T-helper 2 cell (primary cell): ENCODE results near the gene OR2T12.
"Not testable (repeated sequence)": the region's sequence is repeated elsewhere in the genome, so short reads cannot be mapped to it uniquely, and the experiment has no call there.

ENCODE experiments used
- DNase-seq, 5 experiments: peaks; one replicate each; pipeline versions ENCODE4 v3.0.0 to v3.0.0-alpha.2; 2012 to 2022
- total RNA-seq, 2 donors: gene quantifications; one replicate each; lab custom pipeline; 2026; lab: John Stamatoyannopoulos, UW

The OR2T12 gene
- total RNA-seq: 0 reads per million in 2 donors

GRCh38 chr1:248303324-248303723, at the start of gene OR2T12:
Gene OR2T12 (minus strand): TSS chr1:248303424. CDS start chr1:248295578, 7,846 bp downstream.
- DNase-seq: no peak

DNA sequence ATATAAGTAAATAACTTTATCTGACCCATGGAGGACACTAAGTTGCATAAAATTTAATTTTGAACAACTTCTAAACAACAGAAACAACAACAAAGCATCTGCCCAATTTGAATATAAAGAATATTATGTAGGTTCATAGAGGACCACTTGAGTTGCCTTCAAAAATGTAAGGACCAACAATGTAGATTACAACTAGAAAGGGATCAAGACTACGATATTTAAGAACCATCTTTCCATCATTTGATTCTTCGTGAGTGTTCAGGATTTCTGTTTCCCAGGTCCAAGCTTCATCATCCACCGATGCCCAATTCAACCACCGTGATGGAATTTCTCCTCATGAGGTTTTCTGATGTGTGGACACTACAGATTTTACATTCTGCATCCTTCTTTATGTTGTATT, 45.3 kb upstream of the OR2T12 start, which contains the start of gene OR14C36:
OR14C36 (plus strand) TSS at position 301 of the 400 bp plus-strand sequence; CDS start at position 301, 0 bp downstream.
- DNase-seq: no peak

DNA sequence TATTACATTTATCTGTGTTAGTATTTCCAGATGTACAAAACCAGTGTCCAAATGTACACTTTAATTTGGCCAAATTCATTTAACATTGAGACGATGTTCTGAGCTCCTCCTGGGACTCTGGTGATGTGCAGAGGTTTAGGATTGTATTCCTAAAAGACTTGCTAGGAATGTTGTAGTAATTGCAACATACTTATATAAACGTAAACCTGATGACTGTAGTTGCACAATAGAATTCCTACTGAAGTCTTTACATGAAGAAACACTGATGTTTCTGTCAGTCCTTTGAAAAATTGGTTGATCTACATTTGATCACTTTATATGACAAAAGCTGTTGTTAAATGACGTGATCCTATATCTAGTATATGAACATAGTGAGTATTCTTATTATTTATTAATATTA, 40.2 kb upstream of the OR2T12 start:
- DNase-seq: no peak

DNA sequence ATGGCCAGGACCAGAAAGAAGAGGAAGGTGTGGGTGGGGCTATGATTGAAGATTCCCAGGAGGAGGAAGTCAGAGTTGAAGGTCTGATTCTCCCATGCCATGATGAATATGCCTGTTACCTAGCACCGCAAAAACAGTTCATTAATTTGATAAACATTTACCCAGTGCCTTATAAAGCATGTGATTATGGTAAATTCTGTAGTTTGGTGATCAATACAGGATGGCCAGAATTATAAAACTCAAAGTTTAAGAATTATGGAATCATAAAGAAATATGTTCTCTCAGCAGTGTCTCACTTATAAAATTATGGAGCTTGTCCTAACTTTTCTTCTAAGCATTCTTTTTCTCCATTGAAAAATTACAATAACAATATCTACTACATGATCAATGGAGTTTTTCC, 21.2 kb upstream of the OR2T12 start, which contains the start of gene OR2M7:
OR2M7 (minus strand) TSS at position 101 of the 400 bp plus-strand sequence; CDS start at position 101, 0 bp downstream.
- no peak for DNase-seq

DNA sequence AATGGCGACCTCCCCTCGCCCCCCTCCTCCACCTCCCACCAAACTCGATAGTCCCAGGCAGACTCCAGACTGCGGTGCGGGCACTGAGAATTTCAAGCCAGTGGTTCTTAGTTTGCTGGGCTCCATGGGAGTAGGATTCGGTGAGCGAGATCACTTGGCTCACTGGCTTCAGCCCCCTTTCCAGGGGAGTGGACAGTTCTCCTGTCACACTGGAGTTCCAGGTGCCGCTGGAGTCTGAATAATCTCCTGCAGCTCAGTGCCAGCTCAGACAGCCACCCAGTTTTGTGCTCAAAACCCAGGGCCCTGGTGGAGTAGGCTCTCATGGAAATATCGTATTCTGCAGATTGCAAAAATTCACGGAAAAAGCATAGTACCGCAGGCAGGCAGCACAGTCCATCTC, 13.6 kb upstream of the OR2T12 start:
- DNase-seq: no peak

GRCh38 chr1:248306740-248307139, 3.5 kb upstream of the OR2T12 start:
- not testable (repeated sequence) for DNase-seq

- no peak for DNase-seq
Observed at GRCh38 chr1:248306103-248306502, 2.9 kb upstream of the OR2T12 start.

GRCh38 chr1:248305672-248306071, 2.4 kb upstream of the OR2T12 start:
- DNase-seq: not testable (repeated sequence)

DNA sequence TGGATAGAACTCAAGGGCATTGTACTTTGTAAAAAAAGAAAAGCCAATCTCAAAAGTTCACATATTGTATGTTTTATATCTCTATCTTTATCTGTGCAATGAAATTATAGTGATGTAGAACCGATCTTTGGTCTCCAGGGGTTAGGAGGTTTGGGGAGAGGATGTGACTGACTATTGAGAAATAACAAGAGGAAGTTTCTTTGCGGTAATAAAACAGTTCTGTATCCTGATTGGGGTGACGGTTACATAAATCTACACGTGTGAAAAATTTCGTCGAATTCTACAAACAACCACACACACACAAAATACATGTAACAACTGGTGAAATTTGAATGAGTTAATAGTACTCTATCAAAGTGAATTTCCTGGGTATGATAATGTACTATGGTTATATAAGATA, 14.8 kb downstream of the OR2T12 start:
- DNase-seq: no peak

GRCh38 chr1:248277876-248278275, 25.3 kb downstream of the OR2T12 start, which contains the start of gene OR2T33:
Gene OR2T33 (minus strand): TSS chr1:248277976. CDS start chr1:248273814, 4,162 bp downstream.
- DNase-seq: no peak

DNA sequence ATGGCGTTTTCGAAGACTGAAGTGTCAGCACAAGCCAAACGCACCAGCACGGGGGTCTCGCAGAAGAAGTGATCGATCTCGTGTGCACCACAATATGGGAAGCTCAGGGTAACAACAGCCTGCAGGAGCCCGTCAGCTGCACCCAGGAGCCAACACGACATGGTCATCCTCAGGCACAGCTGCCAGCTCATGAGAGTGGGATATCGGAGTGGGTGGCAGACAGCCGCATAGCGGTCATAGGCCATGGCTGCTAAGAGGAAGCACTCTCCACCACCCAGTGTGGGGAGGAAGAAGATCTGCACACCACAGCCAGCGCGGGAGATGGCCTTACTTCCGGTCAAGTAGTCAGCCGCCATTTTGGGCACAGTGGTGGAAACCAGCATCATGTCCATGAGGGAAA, 30.0 kb downstream of the OR2T12 start:
- not testable (repeated sequence) for DNase-seq

GRCh38 chr1:248268178-248268577, 35.0 kb downstream of the OR2T12 start:
- no peak for DNase-seq

DNA sequence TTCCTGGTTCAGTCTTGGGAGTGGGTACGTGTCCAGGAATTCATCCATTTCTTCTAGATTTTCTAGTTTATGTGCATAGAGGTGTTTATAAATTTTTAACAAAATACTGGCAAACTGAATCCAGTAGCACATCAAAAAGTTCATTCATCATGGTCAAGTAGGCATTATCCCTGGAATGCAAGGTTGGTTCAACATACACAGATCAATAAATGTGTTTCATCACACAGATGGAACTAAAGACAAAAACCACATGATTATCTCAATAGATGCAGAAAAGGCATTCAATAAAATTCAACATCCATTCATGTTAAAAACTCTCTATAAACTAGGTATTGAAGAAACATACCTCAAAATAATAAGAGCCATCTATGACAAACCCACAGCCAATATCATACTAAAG, 43.9 kb downstream of the OR2T12 start:
- DNase-seq: not testable (repeated sequence)

DNA sequence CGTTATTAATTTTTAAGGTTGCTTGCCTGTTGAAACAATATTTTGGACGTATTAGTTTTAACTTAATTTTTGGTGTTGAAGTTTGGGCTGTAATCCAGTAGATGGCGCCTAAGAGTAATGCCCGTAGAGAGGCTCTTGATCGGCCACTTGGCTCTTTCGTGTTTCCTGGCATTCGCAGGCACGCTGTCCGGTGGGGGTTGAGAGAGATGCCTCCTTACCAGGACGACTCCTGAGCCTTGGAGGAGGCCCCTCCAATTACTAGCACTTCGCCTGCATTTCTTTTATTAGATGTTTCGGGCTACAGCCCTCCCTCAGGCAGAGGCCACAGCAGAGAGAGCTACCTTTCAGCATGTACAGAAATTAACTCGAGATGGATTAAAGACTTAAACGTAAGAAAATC, 60.0 kb downstream of the OR2T12 start:
- peak in 1 of 5 experiments; percentile 31 for DNase-seq
